ENCODE results near the gene BRD3OS. TPM values are rescaled to one million over a fixed set of nuclear protein-coding genes. Genes with fewer than 3 reads are reported as not detected.

BRD3OS gene
- total RNA-seq, 1 experiment from 2014 or later, result 16.2 TPM

- Mint-ChIP-seq H3K36me3 (no peaks in the 10 kb centered on the region), H3K9me3 (no peaks in the 10 kb centered on the region), H3K27me3 (ENCODE audit: low read depth) (no peaks in the 10 kb centered on the region), H3K27ac (peak overlapping the region; percentile 84), H3K4me3 (no peak overlapping the region), H3K4me1 (peaks cover 38% of the 10 kb centered on the region)
- DNase-seq (ENCODE audit: low spot score) (no peak), ATAC-seq (no peak)
- POLR2A ChIA-PET, result no interaction called here
- CTCF ChIA-PET, result no interaction called here
- no peak for TF ChIP-seq MXD4 (CRISPR knock-in tag; IDR thresholded peaks at IDR 0.05; ENCODE audit: borderline replicate concordance)
- TF ChIP-seq FOXJ3 (CRISPR knock-in tag; IDR thresholded peaks at IDR 0.05; ENCODE audit: borderline replicate concordance), result no peak
- TF ChIP-seq TP53 (CRISPR knock-in tag; IDR thresholded peaks at IDR 0.05), result no peak
- TF ChIP-seq, protein P1, sequence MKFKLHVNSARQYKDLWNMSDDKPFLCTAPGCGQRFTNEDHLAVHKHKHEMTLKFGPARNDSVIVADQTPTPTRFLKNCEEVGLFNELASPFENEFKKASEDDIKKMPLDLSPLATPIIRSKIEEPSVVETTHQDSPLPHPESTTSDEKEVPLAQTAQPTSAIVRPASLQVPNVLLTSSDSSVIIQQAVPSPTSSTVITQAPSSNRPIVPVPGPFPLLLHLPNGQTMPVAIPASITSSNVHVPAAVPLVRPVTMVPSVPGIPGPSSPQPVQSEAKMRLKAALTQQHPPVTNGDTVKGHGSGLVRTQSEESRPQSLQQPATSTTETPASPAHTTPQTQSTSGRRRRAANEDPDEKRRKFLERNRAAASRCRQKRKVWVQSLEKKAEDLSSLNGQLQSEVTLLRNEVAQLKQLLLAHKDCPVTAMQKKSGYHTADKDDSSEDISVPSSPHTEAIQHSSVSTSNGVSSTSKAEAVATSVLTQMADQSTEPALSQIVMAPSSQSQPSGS (CRISPR knock-in tag; IDR thresholded peaks at IDR 0.05; ENCODE audit: borderline replicate concordance, low read depth), result no peak
- TF ChIP-seq, protein P2, sequence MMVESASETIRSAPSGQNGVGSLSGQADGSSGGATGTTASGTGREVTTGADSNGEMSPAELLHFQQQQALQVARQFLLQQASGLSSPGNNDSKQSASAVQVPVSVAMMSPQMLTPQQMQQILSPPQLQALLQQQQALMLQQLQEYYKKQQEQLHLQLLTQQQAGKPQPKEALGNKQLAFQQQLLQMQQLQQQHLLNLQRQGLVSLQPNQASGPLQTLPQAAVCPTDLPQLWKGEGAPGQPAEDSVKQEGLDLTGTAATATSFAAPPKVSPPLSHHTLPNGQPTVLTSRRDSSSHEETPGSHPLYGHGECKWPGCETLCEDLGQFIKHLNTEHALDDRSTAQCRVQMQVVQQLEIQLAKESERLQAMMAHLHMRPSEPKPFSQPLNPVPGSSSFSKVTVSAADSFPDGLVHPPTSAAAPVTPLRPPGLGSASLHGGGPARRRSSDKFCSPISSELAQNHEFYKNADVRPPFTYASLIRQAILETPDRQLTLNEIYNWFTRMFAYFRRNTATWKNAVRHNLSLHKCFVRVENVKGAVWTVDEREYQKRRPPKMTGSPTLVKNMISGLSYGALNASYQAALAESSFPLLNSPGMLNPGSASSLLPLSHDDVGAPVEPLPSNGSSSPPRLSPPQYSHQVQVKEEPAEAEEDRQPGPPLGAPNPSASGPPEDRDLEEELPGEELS (CRISPR knock-in tag; IDR thresholded peaks at IDR 0.05), result no peak
- TF ChIP-seq, protein P3, sequence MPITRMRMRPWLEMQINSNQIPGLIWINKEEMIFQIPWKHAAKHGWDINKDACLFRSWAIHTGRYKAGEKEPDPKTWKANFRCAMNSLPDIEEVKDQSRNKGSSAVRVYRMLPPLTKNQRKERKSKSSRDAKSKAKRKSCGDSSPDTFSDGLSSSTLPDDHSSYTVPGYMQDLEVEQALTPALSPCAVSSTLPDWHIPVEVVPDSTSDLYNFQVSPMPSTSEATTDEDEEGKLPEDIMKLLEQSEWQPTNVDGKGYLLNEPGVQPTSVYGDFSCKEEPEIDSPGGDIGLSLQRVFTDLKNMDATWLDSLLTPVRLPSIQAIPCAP (CRISPR knock-in tag; IDR thresholded peaks at IDR 0.05), result no peak
- no peak for TF ChIP-seq CBFB (CRISPR knock-in tag; IDR thresholded peaks at IDR 0.05; ENCODE audit: low read depth)
- no peak for TF ChIP-seq IRF2 (CRISPR knock-in tag; IDR thresholded peaks at IDR 0.05; ENCODE audit: borderline replicate concordance, low read depth)
- TF ChIP-seq, protein P4, sequence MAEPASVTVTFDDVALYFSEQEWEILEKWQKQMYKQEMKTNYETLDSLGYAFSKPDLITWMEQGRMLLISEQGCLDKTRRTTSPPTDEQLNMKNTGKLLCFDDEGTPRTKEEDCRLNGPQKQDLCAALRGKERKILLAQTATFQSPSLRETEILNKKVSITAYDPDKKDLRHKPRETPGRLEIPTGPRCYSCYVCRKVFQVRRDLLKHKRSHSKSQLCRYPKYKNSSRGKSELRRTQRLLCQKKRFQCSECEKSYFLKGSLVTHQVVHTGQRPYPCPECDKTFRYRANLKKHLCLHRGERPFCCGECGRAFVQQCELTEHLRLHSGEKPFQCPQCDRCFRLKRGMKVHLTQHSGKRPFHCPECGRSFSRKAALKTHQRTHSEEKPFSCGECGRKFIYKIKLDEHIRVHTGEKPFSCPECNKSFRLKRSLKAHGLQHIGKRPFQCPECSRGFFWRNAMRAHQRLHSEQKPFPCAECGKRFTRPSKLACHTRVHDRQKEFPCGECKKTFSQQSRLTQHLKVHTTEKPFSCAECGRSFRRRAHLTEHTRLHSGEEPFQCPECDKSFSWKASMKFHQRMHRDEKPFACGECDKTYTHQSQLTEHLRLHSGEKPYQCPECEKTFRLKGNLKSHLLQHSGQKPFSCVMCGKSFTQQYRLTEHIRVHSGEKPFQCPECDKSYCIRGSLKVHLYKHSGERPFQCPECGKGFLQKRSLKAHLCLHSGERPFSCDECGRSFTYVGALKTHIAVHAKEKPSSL (CRISPR knock-in tag; conservative IDR thresholded peaks at IDR 0.05), result no peak
- no peak for TF ChIP-seq ZBTB21 (CRISPR knock-in tag; IDR thresholded peaks at IDR 0.05; ENCODE audit: borderline replicate concordance)
- no peak for TF ChIP-seq ZNF219 (CRISPR knock-in tag; IDR thresholded peaks at IDR 0.05; ENCODE audit: borderline replicate concordance)
- TF ChIP-seq, protein P5, sequence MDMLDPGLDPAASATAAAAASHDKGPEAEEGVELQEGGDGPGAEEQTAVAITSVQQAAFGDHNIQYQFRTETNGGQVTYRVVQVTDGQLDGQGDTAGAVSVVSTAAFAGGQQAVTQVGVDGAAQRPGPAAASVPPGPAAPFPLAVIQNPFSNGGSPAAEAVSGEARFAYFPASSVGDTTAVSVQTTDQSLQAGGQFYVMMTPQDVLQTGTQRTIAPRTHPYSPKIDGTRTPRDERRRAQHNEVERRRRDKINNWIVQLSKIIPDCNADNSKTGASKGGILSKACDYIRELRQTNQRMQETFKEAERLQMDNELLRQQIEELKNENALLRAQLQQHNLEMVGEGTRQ (CRISPR knock-in tag; IDR thresholded peaks at IDR 0.05), result no peak
- no peak for TF ChIP-seq ESRRA (CRISPR knock-in tag; IDR thresholded peaks at IDR 0.05; ENCODE audit: borderline replicate concordance)
- no peak for TF ChIP-seq CTCF (IDR thresholded peaks at IDR 0.05)
- no peak for TF ChIP-seq HMGA2 (CRISPR knock-in tag; IDR thresholded peaks at IDR 0.05)
- no peak for TF ChIP-seq ATF1 (CRISPR knock-in tag; IDR thresholded peaks at IDR 0.05)
- no peak for TF ChIP-seq KAT7 (CRISPR knock-in tag; IDR thresholded peaks at IDR 0.05; ENCODE audit: borderline replicate concordance)
- TF ChIP-seq ZNF138 (CRISPR knock-in tag; conservative IDR thresholded peaks at IDR 0.05), result no peak
- TF ChIP-seq NR3C1 (CRISPR knock-in tag; conservative IDR thresholded peaks at IDR 0.05; ENCODE audit: low read depth), result no peak
- TF ChIP-seq E2F1 (CRISPR knock-in tag; IDR thresholded peaks at IDR 0.05), result no peak
These were observed 37.3 kb downstream of the BRD3OS start for GRCh38 chr9:134062461-134063087.

All from WTC11 (cell line).